Measurements from ENCODE around the gene TNFRSF8. TPM values are rescaled to one million over a fixed set of nuclear protein-coding genes. Genes with fewer than 3 reads are reported as not detected.

TNFRSF8 gene
- total RNA-seq, 1 experiment from 2014 or later, result 0.13 TPM

DNA sequence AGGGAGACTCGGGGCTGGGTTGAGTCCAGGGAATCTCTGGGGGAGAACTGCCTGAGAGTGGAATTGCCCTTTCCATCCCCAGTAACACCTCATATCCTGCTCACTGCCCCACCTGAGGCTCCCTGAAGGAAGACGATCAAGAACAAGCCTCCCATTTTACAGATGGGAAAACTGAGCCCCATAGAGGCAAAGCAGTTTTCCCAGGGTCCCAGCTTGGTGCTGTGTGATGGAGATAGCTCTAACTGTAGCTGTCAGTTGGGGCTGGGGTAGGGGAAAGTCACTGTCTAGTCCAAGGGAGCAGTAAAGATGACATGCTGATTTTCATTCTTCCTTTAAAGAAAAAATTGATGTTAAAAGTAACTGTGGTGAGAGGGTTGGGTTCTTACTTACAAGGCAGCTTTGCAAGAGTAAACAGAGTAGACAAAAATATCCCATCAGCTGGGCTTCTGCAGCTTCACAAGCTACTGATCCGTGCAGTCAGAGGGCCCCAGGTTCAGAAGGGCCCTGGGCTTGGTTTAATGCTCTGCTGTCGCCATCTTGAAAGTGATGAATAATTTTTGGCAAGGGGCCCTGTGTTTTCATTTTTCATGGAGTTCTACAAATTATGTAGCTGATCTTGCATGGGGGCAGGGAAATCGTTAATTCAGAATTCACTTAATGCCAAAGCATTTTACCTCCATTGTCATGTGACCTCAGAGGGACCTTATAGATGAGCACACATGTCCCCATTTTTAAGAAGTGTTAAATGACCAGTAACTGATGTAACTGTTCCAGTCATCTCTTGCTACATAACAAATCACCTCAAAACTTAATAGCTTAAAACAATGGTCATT lies 86.1 kb downstream of the TNFRSF8 start:
- CTCF ChIA-PET, result no interaction called here
- peaks cover 11% of the 10 kb centered on the region for H3K4me1 ChIP-seq (ENCODE audit: control insufficient read depth, insufficient read depth, low read length)
- no peaks in the 10 kb centered on the region for H3K27me3 ChIP-seq (ENCODE audit: control insufficient read depth, insufficient read depth, low read length)
- in situ Hi-C loops (cut with HindIII; ENCODE audit: low pct_unique_long_range_greater_than_20kb, low sequenced_read_pairs) (no loop called here), intact Hi-C loops (cut with micrococcal nuclease; ENCODE audit: unreplicated experiment) (no loop called here)
- no peak overlapping the region for H3K27ac ChIP-seq (ENCODE audit: low read length)
- TF ChIP-seq, protein P1, sequence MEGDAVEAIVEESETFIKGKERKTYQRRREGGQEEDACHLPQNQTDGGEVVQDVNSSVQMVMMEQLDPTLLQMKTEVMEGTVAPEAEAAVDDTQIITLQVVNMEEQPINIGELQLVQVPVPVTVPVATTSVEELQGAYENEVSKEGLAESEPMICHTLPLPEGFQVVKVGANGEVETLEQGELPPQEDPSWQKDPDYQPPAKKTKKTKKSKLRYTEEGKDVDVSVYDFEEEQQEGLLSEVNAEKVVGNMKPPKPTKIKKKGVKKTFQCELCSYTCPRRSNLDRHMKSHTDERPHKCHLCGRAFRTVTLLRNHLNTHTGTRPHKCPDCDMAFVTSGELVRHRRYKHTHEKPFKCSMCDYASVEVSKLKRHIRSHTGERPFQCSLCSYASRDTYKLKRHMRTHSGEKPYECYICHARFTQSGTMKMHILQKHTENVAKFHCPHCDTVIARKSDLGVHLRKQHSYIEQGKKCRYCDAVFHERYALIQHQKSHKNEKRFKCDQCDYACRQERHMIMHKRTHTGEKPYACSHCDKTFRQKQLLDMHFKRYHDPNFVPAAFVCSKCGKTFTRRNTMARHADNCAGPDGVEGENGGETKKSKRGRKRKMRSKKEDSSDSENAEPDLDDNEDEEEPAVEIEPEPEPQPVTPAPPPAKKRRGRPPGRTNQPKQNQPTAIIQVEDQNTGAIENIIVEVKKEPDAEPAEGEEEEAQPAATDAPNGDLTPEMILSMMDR (IDR thresholded peaks at IDR 0.05), result no peak
- TF ChIP-seq SIN3A (IDR thresholded peaks at IDR 0.05; ENCODE audit: borderline replicate concordance, insufficient read depth, low read depth, low read length) (no peak), POLR2AphosphoS5 (IDR thresholded peaks at IDR 0.05; ENCODE audit: low read depth, low read length) (no peak), TCF7L2 (IDR thresholded peaks at IDR 0.05; ENCODE audit: low read depth, low read length) (no peak)
- TF ChIP-seq, protein P2, sequence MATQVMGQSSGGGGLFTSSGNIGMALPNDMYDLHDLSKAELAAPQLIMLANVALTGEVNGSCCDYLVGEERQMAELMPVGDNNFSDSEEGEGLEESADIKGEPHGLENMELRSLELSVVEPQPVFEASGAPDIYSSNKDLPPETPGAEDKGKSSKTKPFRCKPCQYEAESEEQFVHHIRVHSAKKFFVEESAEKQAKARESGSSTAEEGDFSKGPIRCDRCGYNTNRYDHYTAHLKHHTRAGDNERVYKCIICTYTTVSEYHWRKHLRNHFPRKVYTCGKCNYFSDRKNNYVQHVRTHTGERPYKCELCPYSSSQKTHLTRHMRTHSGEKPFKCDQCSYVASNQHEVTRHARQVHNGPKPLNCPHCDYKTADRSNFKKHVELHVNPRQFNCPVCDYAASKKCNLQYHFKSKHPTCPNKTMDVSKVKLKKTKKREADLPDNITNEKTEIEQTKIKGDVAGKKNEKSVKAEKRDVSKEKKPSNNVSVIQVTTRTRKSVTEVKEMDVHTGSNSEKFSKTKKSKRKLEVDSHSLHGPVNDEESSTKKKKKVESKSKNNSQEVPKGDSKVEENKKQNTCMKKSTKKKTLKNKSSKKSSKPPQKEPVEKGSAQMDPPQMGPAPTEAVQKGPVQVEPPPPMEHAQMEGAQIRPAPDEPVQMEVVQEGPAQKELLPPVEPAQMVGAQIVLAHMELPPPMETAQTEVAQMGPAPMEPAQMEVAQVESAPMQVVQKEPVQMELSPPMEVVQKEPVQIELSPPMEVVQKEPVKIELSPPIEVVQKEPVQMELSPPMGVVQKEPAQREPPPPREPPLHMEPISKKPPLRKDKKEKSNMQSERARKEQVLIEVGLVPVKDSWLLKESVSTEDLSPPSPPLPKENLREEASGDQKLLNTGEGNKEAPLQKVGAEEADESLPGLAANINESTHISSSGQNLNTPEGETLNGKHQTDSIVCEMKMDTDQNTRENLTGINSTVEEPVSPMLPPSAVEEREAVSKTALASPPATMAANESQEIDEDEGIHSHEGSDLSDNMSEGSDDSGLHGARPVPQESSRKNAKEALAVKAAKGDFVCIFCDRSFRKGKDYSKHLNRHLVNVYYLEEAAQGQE (IDR thresholded peaks at IDR 0.05; ENCODE audit: insufficient read depth in 1 of 2, low read depth in 2 of 2, low read length in 1 of 2), result no peak
- POLR2A ChIA-PET, result interaction anchor here (0.6 kb wide), 1 partner anchor 123 kb away, joined by 8 read pairs; no protein-coding TSS in a partner anchor
- ATAC-seq (no peak), DNase-seq (ENCODE audit: low read depth, low spot score) (no peak)
- H3K4me3 ChIP-seq (ENCODE audit: low read depth in 2 of 2, low read length in 2 of 2), result no peak overlapping the region
- H3K36me3 ChIP-seq (ENCODE audit: control insufficient read depth, insufficient read depth, low read length), result no peaks in the 10 kb centered on the region
- peaks cover 3% of the 10 kb centered on the region; the same call in 1 of the 2 replicates for H3K9me3 ChIP-seq (ENCODE audit: control insufficient read depth, insufficient read depth, low read depth, low read length)
- no TSS peak for BruUV-seq (replicated peaks)

GRCh38 chr1:12149791-12150175 lies 86.7 kb downstream of the TNFRSF8 start:
- Histone ChIP-seq H3K27me3 (ENCODE audit: control insufficient read depth, insufficient read depth, low read length) (no peaks in the 10 kb centered on the region), H3K9me3 (ENCODE audit: control insufficient read depth, insufficient read depth, low read depth, low read length) (peaks cover 3% of the 10 kb centered on the region; the same call in 1 of the 2 replicates), H3K4me3 (ENCODE audit: low read depth in 2 of 2, low read length in 2 of 2) (no peak overlapping the region), H3K36me3 (ENCODE audit: control insufficient read depth, insufficient read depth, low read length) (no peaks in the 10 kb centered on the region), H3K4me1 (ENCODE audit: control insufficient read depth, insufficient read depth, low read length) (peaks cover 11% of the 10 kb centered on the region), H3K27ac (ENCODE audit: low read length) (no peak overlapping the region)
- in situ Hi-C loops (cut with HindIII; ENCODE audit: low pct_unique_long_range_greater_than_20kb, low sequenced_read_pairs), result no loop called here
- ChIA-PET POLR2A (no interaction called here), CTCF (no interaction called here)
- ATAC-seq, result no peak
- intact Hi-C loops (cut with micrococcal nuclease; ENCODE audit: unreplicated experiment), result no loop called here
- no peak for DNase-seq (ENCODE audit: low read depth, low spot score)
- BruUV-seq (replicated peaks), result no TSS peak
- TF ChIP-seq, protein P1 (IDR thresholded peaks at IDR 0.05), result no peak
- TF ChIP-seq, protein P2 (IDR thresholded peaks at IDR 0.05; ENCODE audit: insufficient read depth in 1 of 2, low read depth in 2 of 2, low read length in 1 of 2), result no peak
- TF ChIP-seq SIN3A (IDR thresholded peaks at IDR 0.05; ENCODE audit: borderline replicate concordance, insufficient read depth, low read depth, low read length) (no peak), POLR2AphosphoS5 (IDR thresholded peaks at IDR 0.05; ENCODE audit: low read depth, low read length) (no peak), TCF7L2 (IDR thresholded peaks at IDR 0.05; ENCODE audit: low read depth, low read length) (no peak)

Measured in Panc1 (cell line).